PC-3 (cell line): ENCODE measurements around the gene MYO3B. TPM values are rescaled to one million over a fixed set of nuclear protein-coding genes. Genes with fewer than 3 reads are reported as not detected.

ENCODE experiments used
- ATAC-seq: fragments of 200-7000 bp; cut with Tn5 transposase; 2 replicates; pipeline ENCODE4 v1.9.1; 2020; ENCODE audit warnings: mild to moderate bottlenecking, moderate library complexity
- BruUV-seq: library from RNA; stranded (reverse); fragments of 400-500 nt; replicated peaks from 2 replicates; lab custom pipeline; 2021; lab: Mats Ljungman, UMichigan
- CTCF ChIA-PET: fragments of 300-600 bp; sonication (Branson Sonifier 250); formaldehyde crosslinking; loops from one replicate; lab custom pipeline; 2022; ENCODE audit warnings: antibody characterized with exemption; lab: Charles Lee
- POLR2A ChIA-PET: fragments of 300-600 bp; sonication (Branson Sonifier 250); formaldehyde crosslinking; loops from one replicate; lab custom pipeline; 2022; ENCODE audit warnings: antibody characterized with exemption; ENCODE audit not compliant: unreplicated experiment; lab: Charles Lee
- DNase-seq: peaks from one replicate; pipeline ENCODE4 v3.0.0-alpha.2; 2015
- H2AFZ ChIP-seq: fragments of 300-600 bp; sonication (generic); 2 replicates; pipeline ENCODE4 v1.6.0; 2016; ENCODE audit warnings: antibody characterized with exemption, low read length
- H3F3A ChIP-seq: fragments of 300-600 bp; sonication (generic); one replicate; pipeline ENCODE4 v1.6.0; 2017; ENCODE audit warnings: antibody characterized with exemption, low read length, control low read depth, mild to moderate bottlenecking; ENCODE audit not compliant: unreplicated experiment
- H3K27ac ChIP-seq: fragments of 300-600 bp; sonication (generic); 2 replicates; pipeline ENCODE4 v1.5.1; 2016; ENCODE audit warnings: mild to moderate bottlenecking, low read length
- H3K27me3 ChIP-seq: fragments of 300-600 bp; sonication (generic); 2 replicates; pipeline ENCODE4 v1.6.1; 2016; ENCODE audit warnings: low read length, mixed read lengths
- H3K36me3 ChIP-seq: fragments of 300-600 bp; sonication (generic); 2 replicates; pipeline ENCODE4 v1.6.1; 2016; ENCODE audit warnings: low read depth, mixed run types, low read length, mixed read lengths
- H3K4me1 ChIP-seq: fragments of 300-600 bp; sonication (generic); 2 replicates; pipeline ENCODE4 v1.5.1; 2016; ENCODE audit warnings: low read length; ENCODE audit not compliant: insufficient read depth
- H3K4me2 ChIP-seq: fragments of 300-600 bp; sonication (generic); 2 replicates; pipeline ENCODE4 v1.6.0; 2016; ENCODE audit warnings: low read length
- H3K4me3 ChIP-seq: fragments of 300-600 bp; sonication (generic); 2 replicates; pipeline ENCODE4 v1.5.1; 2016; ENCODE audit warnings: mild to moderate bottlenecking, low read length, mixed read lengths
- H3K79me2 ChIP-seq: fragments of 300-600 bp; sonication (generic); 2 replicates; pipeline ENCODE4 v1.6.1; 2017; ENCODE audit warnings: low read length, mixed read lengths
- H3K9ac ChIP-seq: fragments of 300-600 bp; sonication (generic); 2 replicates; pipeline ENCODE4 v1.6.0; 2016; ENCODE audit warnings: mild to moderate bottlenecking, low read length
- H3K9me2 ChIP-seq: fragments of 300-600 bp; sonication (generic); replicated peaks from 2 replicates; pipeline ENCODE4 v1.6.1; 2016; ENCODE audit warnings: mixed run types, low read length, mixed read lengths
- H3K9me3 ChIP-seq: fragments of 300-600 bp; sonication (generic); 2 replicates; pipeline ENCODE4 v1.6.1; 2016; ENCODE audit warnings: low read length, mixed read lengths
- H4K20me1 ChIP-seq: fragments of 300-600 bp; sonication (generic); 2 replicates; pipeline ENCODE4 v1.6.1; 2016; ENCODE audit warnings: low read length, mixed read lengths
- CTCF ChIP-seq: fragments of 300-600 bp; sonication (generic); conservative IDR thresholded peaks from 2 replicates; pipeline ENCODE4 v1.5.1; 2017; ENCODE audit warnings: antibody characterized with exemption, low read depth, mild to moderate bottlenecking, low read length
- EZH2 ChIP-seq: fragments of 300-600 bp; sonication (generic); IDR thresholded peaks from one replicate; pipeline ENCODE4 v1.6.1; 2017; ENCODE audit warnings: antibody characterized with exemption, mild to moderate bottlenecking, low read length; ENCODE audit not compliant: unreplicated experiment
- EZH2phosphoT487 ChIP-seq: fragments of 300-600 bp; sonication (generic); IDR thresholded peaks from 2 replicates; pipeline ENCODE4 v1.6.1; 2018; ENCODE audit warnings: mild to moderate bottlenecking, antibody characterized with exemption, low read length, borderline replicate concordance
- intact Hi-C: fragments of 100-400 bp; cut with micrococcal nuclease; formaldehyde crosslinking; loops from 2 replicates; pipeline ENCODE4 v1.9.0; 2023
- total RNA-seq: library from RNA; depleted of rRNA; stranded (reverse); fragments of >200 nt; gene quantifications from 2 replicates; pipeline ENCODE4 v1.2.3, GENCODE V29; 2014

MYO3B gene
- total RNA-seq, 1 experiment from 2014 or later, result 1.1 TPM

- no peak overlapping the region for H3K9ac ChIP-seq
- intact Hi-C loops, result no loop called here
- no peaks in the 10 kb centered on the region for H3K79me2 ChIP-seq
- TF ChIP-seq EZH2 (no peak), EZH2phosphoT487 (no peak), CTCF (no peak)
- H3K4me2 ChIP-seq, result no peak overlapping the region
- DNase-seq, result no peak
- no peaks in the 10 kb centered on the region for H3K9me2 ChIP-seq
- no peaks in the 10 kb centered on the region for H3K4me1 ChIP-seq
- H3K27me3 ChIP-seq, result no peaks in the 10 kb centered on the region
- H2AFZ ChIP-seq, result no peak overlapping the region
- H4K20me1 ChIP-seq, result no peaks in the 10 kb centered on the region
- H3F3A ChIP-seq, result no peaks in the 10 kb centered on the region
- no peaks in the 10 kb centered on the region for H3K9me3 ChIP-seq
- ChIA-PET POLR2A (no interaction called here), CTCF (no interaction called here)
- BruUV-seq, result no TSS peak
- no peak overlapping the region for H3K4me3 ChIP-seq
- H3K36me3 ChIP-seq, result no peaks in the 10 kb centered on the region
- no peak overlapping the region for H3K27ac ChIP-seq
- ATAC-seq, result no peak
These were observed 69.4 kb downstream of the MYO3B start for GRCh38 chr2:170247333-170247732.

- Histone ChIP-seq H3K9me2 (no peaks in the 10 kb centered on the region), H3K4me1 (no peaks in the 10 kb centered on the region), H3K79me2 (no peaks in the 10 kb centered on the region), H3K4me2 (no peak overlapping the region), H3F3A (no peaks in the 10 kb centered on the region), H3K9ac (no peak overlapping the region), H3K4me3 (no peak overlapping the region), H3K36me3 (no peaks in the 10 kb centered on the region), H4K20me1 (no peaks in the 10 kb centered on the region), H3K27ac (no peak overlapping the region), H2AFZ (no peak overlapping the region), H3K27me3 (no peaks in the 10 kb centered on the region), H3K9me3 (no peaks in the 10 kb centered on the region)
- POLR2A ChIA-PET, result no interaction called here
- CTCF ChIA-PET, result no interaction called here
- TF ChIP-seq EZH2 (no peak), CTCF (no peak), EZH2phosphoT487 (no peak)
- no peak for ATAC-seq
- intact Hi-C loops, result no loop called here
- DNase-seq, result no peak
- BruUV-seq, result no TSS peak
These were observed 70.0 kb downstream of the MYO3B start for GRCh38 chr2:170247882-170248393.

- H4K20me1 ChIP-seq, result no peaks in the 10 kb centered on the region
- intact Hi-C loops, result no loop called here
- H2AFZ ChIP-seq, result no peak overlapping the region
- no peak for TF ChIP-seq CTCF
- TF ChIP-seq EZH2, result no peak
- no peak for TF ChIP-seq EZH2phosphoT487
- H3K4me3 ChIP-seq, result no peak overlapping the region
- H3K79me2 ChIP-seq, result no peaks in the 10 kb centered on the region
- H3K9me2 ChIP-seq, result no peaks in the 10 kb centered on the region
- no TSS peak for BruUV-seq
- DNase-seq (no peak), ATAC-seq (no peak)
- no peak overlapping the region for H3K9ac ChIP-seq
- no peaks in the 10 kb centered on the region for H3F3A ChIP-seq
- H3K4me1 ChIP-seq, result no peaks in the 10 kb centered on the region
- H3K27ac ChIP-seq, result no peak overlapping the region
- CTCF ChIA-PET, result no interaction called here
- H3K36me3 ChIP-seq, result no peaks in the 10 kb centered on the region
- H3K9me3 ChIP-seq, result no peaks in the 10 kb centered on the region
- no peak overlapping the region for H3K4me2 ChIP-seq
- H3K27me3 ChIP-seq, result no peaks in the 10 kb centered on the region
- POLR2A ChIA-PET, result no interaction called here
These were observed 70.8 kb downstream of the MYO3B start for GRCh38 chr2:170248574-170249393.
